HG03159 (cell line): ENCODE results near the gene FAM83F.
"Not testable (repeated sequence)": the region's sequence is repeated elsewhere in the genome, so short reads cannot be mapped to it uniquely, and the experiment has no call there.

Experiments used
- ATAC-seq: cut with Tn5 transposase; IDR thresholded peaks from one replicate; pipeline ENCODE4 v1.9.1; 2021; ENCODE audit warnings: mild to moderate bottlenecking, moderate library complexity; ENCODE audit not compliant: unreplicated experiment

Gene FAM83F

DNA sequence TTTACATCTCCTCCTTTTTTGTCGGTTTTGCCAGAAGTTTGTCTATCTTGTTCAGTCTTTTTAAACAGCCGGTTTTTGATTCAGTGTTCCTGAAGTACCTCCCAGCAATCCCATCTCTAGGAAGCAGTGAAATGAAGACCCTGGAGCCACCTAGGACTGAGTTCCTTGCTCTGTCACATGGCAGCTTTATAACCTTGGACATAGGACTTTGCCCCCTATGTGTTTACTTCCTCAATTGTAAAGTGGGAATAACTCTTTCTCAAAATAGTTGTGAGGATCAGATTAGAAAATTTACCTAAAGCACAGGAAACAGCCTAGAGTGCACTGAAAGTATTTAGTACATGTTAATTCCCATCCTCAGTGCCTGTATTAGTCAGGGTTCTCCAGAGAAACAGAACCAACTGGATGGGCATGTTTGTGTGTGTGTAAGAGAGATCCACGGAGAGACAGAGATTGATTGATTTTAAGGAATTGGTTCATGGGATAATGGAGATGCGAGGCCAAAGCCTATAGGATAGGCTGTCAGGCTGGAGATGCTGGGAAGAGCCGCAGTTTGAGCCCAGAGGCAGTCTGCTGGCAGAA, 20.0 kb downstream of the FAM83F start:
- ATAC-seq = no peak

GRCh38 chr22:40015358-40015976, 20.7 kb downstream of the FAM83F start:
- ATAC-seq = no peak

DNA sequence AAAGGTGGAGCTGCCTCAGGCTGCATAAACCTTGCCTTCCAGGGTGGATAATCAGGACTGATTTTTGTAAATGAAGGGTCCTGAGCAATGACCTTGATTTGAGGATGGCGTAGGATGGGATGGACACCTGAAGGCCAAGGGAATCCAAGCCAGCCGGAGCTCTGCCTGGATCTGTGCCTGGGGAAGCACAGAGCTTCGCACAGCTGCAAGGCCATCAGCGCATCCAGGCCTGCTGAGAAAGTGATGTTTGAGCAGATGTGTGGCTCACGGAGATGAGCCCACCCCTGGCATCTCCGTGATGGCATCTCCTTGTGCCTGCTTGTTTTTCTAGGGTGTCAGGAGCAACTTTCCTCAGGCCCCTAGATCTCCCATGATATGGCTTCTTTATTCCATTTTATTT, 23.3 kb downstream of the FAM83F start:
- ATAC-seq = no peak

DNA sequence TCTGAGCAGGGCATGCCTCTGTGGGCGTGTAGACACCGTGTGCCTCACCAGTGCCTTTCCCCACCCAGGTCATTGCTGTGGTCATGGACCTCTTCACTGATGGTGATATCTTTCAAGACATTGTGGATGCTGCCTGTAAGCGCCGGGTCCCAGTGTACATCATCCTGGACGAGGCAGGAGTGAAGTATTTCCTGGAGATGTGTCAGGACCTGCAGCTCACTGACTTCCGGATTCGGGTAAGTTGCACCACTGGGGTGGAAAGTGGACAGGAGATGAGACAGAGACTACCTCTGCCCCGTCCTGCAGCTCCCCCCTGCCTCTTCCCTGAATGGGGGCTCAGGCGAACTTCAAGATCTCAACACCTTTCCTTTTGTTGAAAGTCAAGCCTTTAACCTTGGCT, 24.3 kb downstream of the FAM83F start:
- ATAC-seq = no peak

- ATAC-seq = no peak
Measured at GRCh38 chr22:40020956-40021355, 26.2 kb downstream of the FAM83F start.

- ATAC-seq = no peak
Measured at GRCh38 chr22:40021401-40022000, 26.7 kb downstream of the FAM83F start.

DNA sequence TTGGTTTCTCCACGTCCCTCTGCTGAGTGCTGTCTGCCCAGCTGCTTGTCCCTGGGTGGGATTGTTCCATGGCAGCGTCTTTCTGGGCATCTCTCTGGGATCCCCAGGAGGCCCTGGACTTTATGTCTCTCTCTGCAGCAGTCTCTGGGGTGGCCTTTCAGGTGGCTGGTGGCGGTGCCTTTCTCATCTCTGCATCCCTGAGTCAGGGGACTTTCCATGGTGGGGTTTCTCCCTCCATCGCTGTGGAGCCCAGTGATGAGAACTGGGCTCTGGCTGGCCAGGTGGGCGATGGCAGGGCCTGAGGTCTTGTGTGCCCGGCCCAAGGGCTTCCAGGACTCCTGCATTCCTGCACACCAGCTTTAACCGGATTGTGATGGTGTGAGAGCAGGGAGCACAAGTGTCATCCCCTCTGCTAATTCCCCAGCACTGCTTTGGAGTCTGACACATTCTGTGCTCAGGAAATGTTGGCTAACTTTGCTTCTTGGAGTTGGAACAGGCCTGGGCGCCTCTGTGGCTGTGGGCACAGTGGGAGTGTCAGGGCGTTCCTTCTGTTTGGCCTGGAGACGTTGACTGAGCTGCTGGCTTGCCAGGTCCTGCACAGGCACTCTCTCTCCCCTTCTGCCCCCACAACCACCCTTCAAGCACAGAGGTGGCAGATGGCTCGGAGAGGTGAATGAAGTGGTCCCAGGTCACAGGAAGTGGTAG, 27.9 kb downstream of the FAM83F start:
- ATAC-seq = no peak

DNA sequence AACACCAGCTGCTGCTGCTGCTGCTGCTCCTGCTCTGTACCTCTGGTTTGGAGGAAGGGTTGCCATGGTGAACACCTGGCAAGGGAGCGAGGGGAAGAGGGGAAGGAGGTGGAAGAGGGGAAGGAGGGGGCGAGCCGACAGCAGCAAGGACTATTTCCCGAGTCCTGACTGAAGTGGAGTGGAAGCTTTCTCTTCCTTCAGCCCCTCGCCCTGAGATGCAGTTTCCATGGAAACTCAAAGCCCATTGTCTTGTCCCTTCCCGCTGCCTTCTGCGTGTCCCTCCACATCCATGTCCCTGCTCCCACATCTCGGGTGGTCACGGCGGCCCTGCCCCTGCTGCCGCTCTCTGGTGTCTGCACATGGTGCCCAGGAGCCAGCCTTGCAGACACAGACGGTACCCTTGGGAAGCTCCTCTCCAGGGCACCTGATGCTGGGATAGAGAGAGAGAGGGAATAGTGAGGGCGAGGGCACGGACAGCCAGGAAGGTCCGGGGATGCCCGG, 28.6 kb downstream of the FAM83F start:
- ATAC-seq = no peak

DNA sequence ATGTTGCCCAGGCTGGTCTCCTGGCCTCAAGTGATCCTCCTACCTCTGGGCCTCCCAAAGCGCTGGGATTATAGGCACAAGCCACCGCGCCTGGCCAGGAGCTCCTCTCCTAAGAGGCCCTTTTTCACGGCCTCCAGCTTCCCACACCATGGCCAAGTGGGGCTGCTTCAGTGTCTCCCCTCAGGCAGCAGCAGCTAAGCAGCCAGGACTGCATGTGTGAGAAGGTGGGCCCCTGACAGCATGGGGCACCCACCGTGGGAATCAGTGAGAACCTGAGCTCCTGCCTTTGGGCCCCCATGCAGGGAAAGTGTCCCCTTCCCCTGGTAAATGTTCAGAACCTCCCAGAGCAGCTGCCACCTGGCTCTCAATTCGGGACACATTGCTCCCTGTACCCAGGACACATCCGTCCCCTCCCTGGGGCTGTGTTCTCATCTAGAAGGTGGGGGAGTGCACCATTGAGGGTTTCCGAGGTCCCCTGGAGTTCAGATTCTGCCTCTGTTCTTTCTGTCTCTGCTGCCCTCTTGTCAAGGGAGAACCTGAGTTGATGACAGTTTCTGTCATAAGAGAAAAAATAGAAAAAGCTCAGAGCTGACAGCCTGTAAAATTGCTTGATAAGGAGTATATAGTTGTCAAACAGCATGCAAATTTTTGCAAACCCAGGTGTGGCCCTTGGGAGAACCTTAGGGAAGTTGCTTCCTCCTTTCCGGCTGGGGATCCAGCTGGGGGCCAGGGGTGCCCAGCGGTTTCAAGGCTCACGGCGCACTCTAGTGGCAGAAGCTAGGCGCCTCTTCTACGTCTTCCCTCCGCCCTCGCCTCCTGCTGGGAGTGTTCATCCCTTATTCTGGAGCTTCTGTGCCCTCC, 29.7 kb downstream of the FAM83F start:
- no peak for ATAC-seq

DNA sequence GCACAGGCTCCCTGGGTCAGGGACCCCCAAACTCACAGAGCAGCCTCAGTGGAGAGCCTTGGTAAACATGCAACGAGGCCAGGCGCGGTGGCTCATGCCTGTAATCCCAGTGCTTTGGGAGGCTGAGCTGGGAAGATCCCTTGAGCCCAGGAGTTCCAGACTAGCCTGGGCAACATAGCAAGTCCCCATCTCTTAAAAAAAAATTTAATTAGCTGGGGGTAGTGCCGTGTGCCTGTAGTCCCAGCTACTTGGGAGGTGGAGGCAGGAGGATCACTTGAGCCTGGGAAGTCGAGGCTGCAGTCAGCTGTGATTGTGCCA, 30.3 kb downstream of the FAM83F start:
- ATAC-seq = not testable (repeated sequence)

GRCh38 chr22:40025856-40026255, 31.1 kb downstream of the FAM83F start:
- ATAC-seq = no peak

- ATAC-seq = no peak
Measured at GRCh38 chr22:40026641-40027040, 31.9 kb downstream of the FAM83F start.

DNA sequence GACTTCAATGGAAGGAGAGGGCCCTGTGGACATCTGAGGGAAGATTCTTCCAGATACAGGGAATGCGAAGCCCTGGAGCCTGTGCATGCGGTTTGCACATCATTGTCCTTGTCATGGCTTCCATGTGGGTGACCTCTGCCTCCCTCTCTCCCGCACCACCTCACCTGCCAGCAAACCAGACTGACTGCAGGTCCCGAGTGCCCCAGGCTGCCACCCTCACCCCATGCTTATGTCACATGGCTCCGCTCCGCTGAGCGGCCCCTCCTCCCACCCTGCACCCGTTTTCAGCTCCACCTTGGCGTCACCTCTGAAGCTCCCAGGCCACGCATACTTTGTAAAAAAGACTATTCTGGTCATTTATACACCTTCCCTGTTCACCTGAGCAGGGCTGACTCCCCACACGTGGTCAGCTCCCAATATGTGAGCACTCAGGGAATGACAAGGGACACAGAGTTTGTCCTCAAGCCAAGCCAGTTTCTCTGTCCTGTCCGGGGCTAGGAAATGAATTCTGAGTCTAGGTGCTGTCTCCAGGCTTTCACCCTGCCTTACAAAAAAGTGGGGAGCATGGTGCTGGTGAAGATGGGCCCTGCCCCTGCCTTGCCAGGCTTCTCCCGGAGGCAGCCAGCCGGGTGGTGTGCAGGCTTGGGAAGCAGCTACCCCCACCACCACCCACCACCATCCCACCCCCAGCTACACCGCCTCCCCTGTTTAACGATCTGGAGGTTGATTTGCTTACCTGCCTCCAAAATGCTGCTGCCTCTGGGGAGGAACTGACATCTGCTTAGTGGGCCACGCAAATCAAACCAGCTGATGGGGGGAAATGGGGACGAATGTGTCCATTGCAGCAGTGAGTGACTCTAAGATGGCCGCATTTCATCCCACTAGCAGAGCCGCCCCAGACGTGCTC, 32.7 kb downstream of the FAM83F start:
- no peak for ATAC-seq

DNA sequence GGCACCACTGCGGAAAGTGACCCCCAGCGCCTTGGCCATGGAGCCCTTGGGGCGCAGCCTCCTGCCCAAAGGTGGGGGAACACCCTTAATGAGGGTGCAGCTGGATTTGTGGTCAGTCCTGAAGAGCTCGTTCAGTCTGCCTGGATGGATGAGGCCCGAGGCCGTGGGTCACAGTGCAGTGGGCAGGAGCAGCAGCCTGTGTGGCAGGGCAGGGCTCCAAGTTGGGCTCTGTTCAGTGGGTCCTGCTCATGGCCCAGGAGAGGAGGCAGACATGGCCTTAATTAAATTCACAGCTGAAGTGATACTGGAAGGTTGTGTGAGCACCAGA, 33.3 kb downstream of the FAM83F start:
- no peak for ATAC-seq

DNA sequence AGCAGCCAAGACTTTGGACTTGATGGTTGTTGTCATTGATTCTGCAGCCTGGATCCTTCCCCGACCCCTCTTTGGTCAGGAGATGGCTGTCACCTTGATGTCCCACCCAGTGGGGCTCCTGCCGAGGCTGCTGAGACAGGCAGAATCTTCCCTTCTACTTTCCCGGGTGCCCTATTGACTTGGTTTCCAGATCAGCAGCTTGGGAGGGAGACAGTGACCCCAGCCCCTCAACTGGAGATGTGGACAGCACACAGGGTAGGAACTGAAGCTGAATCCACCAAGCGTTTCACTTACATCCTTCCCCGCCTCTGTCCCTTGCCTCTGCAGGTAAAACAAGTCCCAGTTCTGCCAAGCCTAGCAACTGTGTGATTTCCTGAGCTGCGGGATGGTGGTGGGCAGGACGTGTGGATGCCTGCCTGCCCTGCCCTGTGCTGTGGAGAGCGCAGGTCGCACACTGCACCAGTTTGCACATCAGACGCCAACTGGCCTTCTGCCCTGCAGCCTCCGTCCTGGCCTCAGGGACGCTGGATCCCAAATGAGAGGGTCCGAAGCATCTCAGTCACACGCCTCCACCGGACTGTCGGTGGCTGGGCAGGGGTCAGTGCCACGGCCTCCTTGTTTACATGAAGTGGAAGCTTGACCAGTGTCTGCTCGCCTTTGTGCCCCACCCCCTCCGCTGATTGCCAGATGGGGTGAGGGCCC, 34.6 kb downstream of the FAM83F start:
- ATAC-seq = no peak

- no peak for ATAC-seq
Measured at GRCh38 chr22:40030026-40030757, 35.4 kb downstream of the FAM83F start.

GRCh38 chr22:40030758-40031095, 36.0 kb downstream of the FAM83F start:
- ATAC-seq = no peak

DNA sequence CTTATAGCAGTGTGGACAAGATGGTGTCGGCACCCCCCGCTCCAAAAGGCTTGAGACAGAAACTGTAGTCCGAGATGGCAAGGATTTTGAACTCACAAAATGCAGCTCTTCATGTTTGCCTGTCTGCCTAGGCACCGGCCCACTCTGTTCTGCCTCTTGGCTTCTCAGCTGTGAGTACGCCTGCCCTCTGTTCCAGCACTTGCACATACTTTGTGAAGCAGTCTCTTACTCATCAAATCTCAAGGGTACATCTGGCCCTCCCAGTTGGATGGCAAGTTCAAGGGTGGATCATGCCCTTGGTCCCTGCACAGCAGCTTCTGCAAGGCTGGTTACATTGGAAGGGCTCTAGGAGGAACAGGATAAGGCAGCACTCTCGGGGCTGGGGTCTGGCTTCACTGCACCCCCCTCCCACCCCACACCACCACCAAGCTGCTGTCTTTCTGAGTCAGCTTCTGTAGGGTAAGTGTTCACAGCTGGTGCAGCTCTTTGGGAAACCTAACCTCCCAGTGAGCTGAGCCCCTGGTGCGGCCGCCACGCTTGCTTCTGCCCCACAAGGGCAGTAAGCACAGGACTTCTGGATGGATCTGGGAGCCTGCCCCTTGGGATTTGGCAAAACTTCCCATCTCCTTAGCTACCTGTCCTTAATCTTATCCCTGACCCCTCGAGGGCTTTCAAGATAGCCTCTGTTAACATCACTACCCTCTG, 37.2 kb downstream of the FAM83F start:
- no peak for ATAC-seq
